Heart left ventricle (tissue), 16 donors: ENCODE results near the gene CCDC27. TPM values are rescaled to one million over a fixed set of nuclear protein-coding genes. Genes with fewer than 3 reads are reported as not detected.

Source experiments
- ATAC-seq, 4 donors: fragments of 200-7000 bp; cut with Tn5 transposase; one replicate each; pipeline ENCODE4 v1.9.1; 2020 to 2022; ENCODE audit warnings: moderate library complexity in 4 of 4, mild to moderate bottlenecking in 3 of 4, moderate number of reproducible peaks in 1 of 4
- DNase-seq, 5 donors: peaks; one replicate each; pipeline ENCODE4 v3.0.0-alpha.2; 2020
- H3K27ac ChIP-seq, 12 donors: fragments of 200-600 bp; sonication (generic) in 4 of 12; one replicate each; pipeline versions ENCODE4 v1.5.0 to v1.8.0; 2016 to 2022; ENCODE audit warnings: mild to moderate bottlenecking in 2 of 12
- H3K27me3 ChIP-seq, 9 donors: fragments of 200-600 bp; sonication (generic) in 2 of 9; one replicate each; pipeline versions ENCODE4 v1.5.1 to v1.8.0; 2016 to 2022; ENCODE audit warnings: mild to moderate bottlenecking in 3 of 9
- H3K36me3 ChIP-seq, 9 donors: fragments of 200-600 bp; sonication (generic) in 2 of 9; one replicate each; pipeline versions ENCODE4 v1.5.0 to v1.8.0; 2018 to 2022; ENCODE audit warnings: mild to moderate bottlenecking in 2 of 9
- H3K4me1 ChIP-seq, 12 donors: fragments of 200-600 bp; sonication (generic) in 4 of 12; one replicate each; pipeline versions ENCODE4 v1.5.0 to v1.8.0; 2016 to 2022; ENCODE audit warnings: mild to moderate bottlenecking in 3 of 12
- H3K4me3 ChIP-seq, 12 donors: fragments of 200-600 bp; sonication (generic) in 4 of 12; one replicate each; pipeline versions ENCODE4 v1.5.0 to v1.8.0; 2017 to 2022; ENCODE audit warnings: mild to moderate bottlenecking in 9 of 12, moderate library complexity in 4 of 12
- H3K9me3 ChIP-seq, 12 donors: fragments of 200-600 bp; sonication (generic) in 4 of 12; one replicate each; pipeline versions ENCODE4 v1.5.0 to v1.8.0; 2016 to 2022; ENCODE audit warnings: mild to moderate bottlenecking in 1 of 12
- CTCF ChIP-seq, 12 donors: fragments of 200-600 bp; sonication (generic) in 4 of 12; IDR thresholded peaks; one replicate each; pipeline versions ENCODE4 v1.5.0 to v1.8.0; 2018 to 2022; ENCODE audit warnings: antibody characterized with exemption in 12 of 12, mild to moderate bottlenecking in 5 of 12
- POLR2A ChIP-seq, 2 donors: fragments of 450-650 bp; IDR thresholded peaks; one replicate each; pipeline ENCODE4 v1.6.1; 2017; ENCODE audit warnings: antibody characterized with exemption in 2 of 2, mild to moderate bottlenecking in 2 of 2, moderate library complexity in 2 of 2
- WGBS, 4 donors: extraction: QIAGEN DNeasy Blood & Tissue Kit in 2 of 4; methylation state at CpG; one replicate each; pipeline versions ENCODE4 v1.1.5 to v1.1.7; 2013 to 2018; 5-methylcytosine and 5-hydroxymethylcytosine counted together
- intact Hi-C, 10 donors: fragments of 100-400 bp; cut with DNase I; formaldehyde crosslinking; loops; one replicate each; pipeline versions ENCODE4 v1.11.1 to v1.14.2; 2022
- polyA plus RNA-seq, 2 donors: library from polyadenylated mRNA; stranded (reverse); fragments of 200-250 nt; gene quantifications; one replicate each; pipeline ENCODE4 v1.2.3, GENCODE V29; 2013
- total RNA-seq, 9 donors: library from RNA; depleted of rRNA in 2 of 9; stranded (reverse); fragments of >200 nt in 2 of 9; fragmentation: NEBNext Ultra II Directional in 3 of 9; extraction: Animal tissue kit (Norgen Biotek cat#: 25700) in 3 of 9; gene quantifications; one replicate each; pipeline versions ENCODE4 v1.1.0 to v1.2.4, GENCODE V29; 2016 to 2023
- donor health status: ischemic (EF 13 %, LVEDD 7.1; RV severe dilation, severe dysfunction).
- donor health status: healthy with polysubstance abuse.
- donor health status: DM: no; HTN: yes; CAD: no.
- donor health status: DM: no; HTN: no; CAD: no.
- donor health status: ischemic (EF 25% LVEDD 6.9; RV normal size, moderate dysfunction).
- donor health status: ischemic (EF 25% LVEDD 5.7; RV mildly dilated, moderate dysfunction).
- donor health status: healthy.
- donor health status: DM: yes; HTN: yes; CAD: no.
- donor health status: ischemic (EF 35%, LVEDD 5.7; RV mildly dilated, moderate dysfunction).
- donor health status: nonischemic (EF 11% LVEDD 7.7; RV severe dilation, severe dysfunction).
- donor health status: DM: yes; HTN: yes; CAD: no.
- donor health status: PGD.
- donor health status: ischemic (EF 29% LVEDD 5.4; RV normal size, mild dysfunction).
- donor health status: nonischemic (EF 23%, LVEDD 6.1; RV moderate dilation, normal function).

The CCDC27 gene
- total and polyA plus RNA-seq, 11 donors: not detected

- no peak overlapping the region for H3K4me3 ChIP-seq
- TF ChIP-seq CTCF (IDR thresholded peaks at IDR 0.05): no peak
- TF ChIP-seq POLR2A (IDR thresholded peaks at IDR 0.05): no peak
- no peaks in the 10 kb centered on the region for H3K9me3 ChIP-seq
- 79 to 85% (median 84%) methylated on average over 16 to 20 of the region's 20 CpGs for WGBS, 4 donors
- DNase-seq (peak in 1 of 5 donors; percentile 37), ATAC-seq (no peak)
- intact Hi-C loops: no loop called here
- H3K27me3 ChIP-seq: peaks cover 0 to 44% (median 2%) of the 10 kb centered on the region in 9 donors
- no peaks in the 10 kb centered on the region for H3K36me3 ChIP-seq
- no peak overlapping the region for H3K27ac ChIP-seq
- H3K4me1 ChIP-seq: no peaks in the 10 kb centered on the region
Measured at GRCh38 chr1:3753656-3754454, 1.6 kb downstream of the CCDC27 start.

GRCh38 chr1:3756394-3756793 lies 4.1 kb downstream of the CCDC27 start:
- WGBS, 4 donors: 72 to 80% (median 75%) methylated on average over 21 of the region's 21 CpGs
- DNase-seq: no peak
- intact Hi-C loops: no loop called here
- H3K27ac ChIP-seq: no peak overlapping the region
- H3K27me3 ChIP-seq: peaks cover 0 to 60% (median 4%) of the 10 kb centered on the region in 9 donors
- no peak for ATAC-seq
- H3K9me3 ChIP-seq: peaks cover 0 to 8% (median 0%) of the 10 kb centered on the region in 12 donors
- no peak overlapping the region for H3K4me3 ChIP-seq
- TF ChIP-seq POLR2A (IDR thresholded peaks at IDR 0.05) (no peak), CTCF (IDR thresholded peaks at IDR 0.05) (no peak)
- no peaks in the 10 kb centered on the region for H3K36me3 ChIP-seq
- no peaks in the 10 kb centered on the region for H3K4me1 ChIP-seq

- 85 to 87% (median 86%) methylated on average over 6 of the region's 6 CpGs for WGBS, 4 donors
Measured at GRCh38 chr1:3759164-3759563, 6.9 kb downstream of the CCDC27 start.

More at GRCh38 chr1:3759164-3759563, 6.9 kb downstream of the CCDC27 start:
- Histone ChIP-seq H3K27ac (no peak overlapping the region), H3K4me1 (no peaks in the 10 kb centered on the region), H3K36me3 (no peaks in the 10 kb centered on the region), H3K4me3 (no peak overlapping the region), H3K9me3 (peaks cover 0 to 8% (median 0%) of the 10 kb centered on the region in 12 donors), H3K27me3 (peaks cover 0 to 66% (median 5%) of the 10 kb centered on the region in 9 donors)
- ATAC-seq (no peak), DNase-seq (no peak)
- intact Hi-C loops: no loop called here
- TF ChIP-seq POLR2A (IDR thresholded peaks at IDR 0.05) (no peak), CTCF (IDR thresholded peaks at IDR 0.05) (no peak)
